Astrocyte of the cerebellum (primary cell): ENCODE results near the gene NXPH4.

Source experiments
- DNase-seq: peaks from one replicate; pipeline ENCODE4 v3.0.0-alpha.2; 2011; ENCODE audit warnings: low read depth
- H3K4me3 ChIP-seq: 2 replicates; pipeline ENCODE4 v1.5.1; 2011; ENCODE audit warnings: mild to moderate bottlenecking, low read depth, low read length, moderate library complexity
- in situ Hi-C: cut with HindIII; loops from 2 replicates; pipeline ENCODE4 v1.10.0; 2017; ENCODE audit warnings: low sequenced_read_pairs
- TF ChIP-seq, protein P1 (sequence below): IDR thresholded peaks from 2 replicates; pipeline ENCODE4 v1.5.1; 2012; ENCODE audit warnings: low read length, low read depth, moderate library complexity, mild to moderate bottlenecking; ENCODE audit errors: missing control alignments

NXPH4 gene

DNA sequence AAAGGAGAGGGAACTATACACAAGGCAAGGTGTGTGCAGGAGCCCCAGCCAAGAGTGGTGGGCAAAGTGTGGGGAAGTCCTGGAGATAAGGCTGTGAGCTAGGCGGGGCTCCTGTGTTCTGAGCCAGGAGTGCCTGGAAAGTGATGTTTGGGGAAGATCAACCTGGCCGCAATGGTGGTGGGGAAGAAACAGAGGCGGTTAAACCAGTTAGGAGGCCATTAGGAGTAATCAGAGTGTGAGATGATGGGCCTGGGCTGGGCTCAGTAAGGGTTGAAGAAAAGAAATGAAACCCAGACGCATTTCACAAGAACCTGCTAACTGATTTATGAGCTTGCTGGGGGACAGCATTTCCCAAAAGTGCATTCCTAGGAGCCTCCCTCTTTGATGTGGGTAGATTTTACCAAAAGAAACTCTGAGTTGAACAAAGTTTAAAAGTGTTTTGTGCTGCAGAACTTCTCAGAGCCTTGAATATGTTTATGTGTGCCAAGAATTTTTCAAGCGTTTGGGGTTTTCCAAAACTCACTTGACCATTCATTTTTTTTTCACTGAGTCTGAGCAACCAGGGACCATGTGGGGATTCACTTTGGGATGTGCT is 34.9 kb upstream of the NXPH4 start:
- in situ Hi-C loops, result loop anchor here (10.0 kb wide), 1 partner anchor 53 kb away; a partner anchor contains a TSS
- no peak overlapping the region for H3K4me3 ChIP-seq
- TF ChIP-seq, protein P1, sequence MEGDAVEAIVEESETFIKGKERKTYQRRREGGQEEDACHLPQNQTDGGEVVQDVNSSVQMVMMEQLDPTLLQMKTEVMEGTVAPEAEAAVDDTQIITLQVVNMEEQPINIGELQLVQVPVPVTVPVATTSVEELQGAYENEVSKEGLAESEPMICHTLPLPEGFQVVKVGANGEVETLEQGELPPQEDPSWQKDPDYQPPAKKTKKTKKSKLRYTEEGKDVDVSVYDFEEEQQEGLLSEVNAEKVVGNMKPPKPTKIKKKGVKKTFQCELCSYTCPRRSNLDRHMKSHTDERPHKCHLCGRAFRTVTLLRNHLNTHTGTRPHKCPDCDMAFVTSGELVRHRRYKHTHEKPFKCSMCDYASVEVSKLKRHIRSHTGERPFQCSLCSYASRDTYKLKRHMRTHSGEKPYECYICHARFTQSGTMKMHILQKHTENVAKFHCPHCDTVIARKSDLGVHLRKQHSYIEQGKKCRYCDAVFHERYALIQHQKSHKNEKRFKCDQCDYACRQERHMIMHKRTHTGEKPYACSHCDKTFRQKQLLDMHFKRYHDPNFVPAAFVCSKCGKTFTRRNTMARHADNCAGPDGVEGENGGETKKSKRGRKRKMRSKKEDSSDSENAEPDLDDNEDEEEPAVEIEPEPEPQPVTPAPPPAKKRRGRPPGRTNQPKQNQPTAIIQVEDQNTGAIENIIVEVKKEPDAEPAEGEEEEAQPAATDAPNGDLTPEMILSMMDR, result no peak
- DNase-seq, result no peak

DNA sequence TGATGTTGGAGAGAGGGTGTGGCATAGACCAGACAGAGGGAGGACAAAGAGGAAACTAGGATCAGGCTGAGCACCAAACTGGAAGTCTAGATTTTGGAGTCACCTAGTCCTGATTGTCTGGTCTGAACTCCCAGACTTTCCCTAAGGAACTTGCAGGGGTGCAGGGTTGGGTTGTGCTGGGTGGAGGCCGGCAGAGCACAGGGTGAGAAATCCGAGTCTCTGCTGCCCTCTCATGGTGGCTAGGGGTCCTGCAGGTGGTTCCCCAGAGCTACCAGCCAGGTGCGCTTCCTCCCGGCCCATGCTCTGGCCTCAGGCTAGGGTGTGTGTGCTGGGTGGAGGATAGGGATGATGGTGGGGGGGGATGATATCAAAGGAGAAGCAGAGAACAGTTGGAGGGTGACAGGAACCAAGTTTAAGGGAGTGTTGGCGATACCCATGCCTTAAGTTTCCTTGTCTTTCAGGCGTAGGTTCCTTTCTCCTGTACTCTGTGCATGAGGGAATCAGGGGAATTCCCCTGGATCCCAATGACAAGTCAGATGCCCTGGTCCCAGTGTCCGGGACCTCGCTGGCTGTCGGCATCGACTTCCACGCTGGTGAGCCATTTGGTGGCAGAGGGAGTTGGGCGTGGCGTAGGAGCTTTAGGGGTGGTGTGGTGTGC is 33.5 kb upstream of the NXPH4 start:
- DNase-seq, result peak; percentile 18
- TF ChIP-seq, protein P1, result peak; percentile 90
- no peak overlapping the region for H3K4me3 ChIP-seq
- in situ Hi-C loops, result loop anchor here (10.0 kb wide), 1 partner anchor 52 kb away; a partner anchor contains a TSS

DNA sequence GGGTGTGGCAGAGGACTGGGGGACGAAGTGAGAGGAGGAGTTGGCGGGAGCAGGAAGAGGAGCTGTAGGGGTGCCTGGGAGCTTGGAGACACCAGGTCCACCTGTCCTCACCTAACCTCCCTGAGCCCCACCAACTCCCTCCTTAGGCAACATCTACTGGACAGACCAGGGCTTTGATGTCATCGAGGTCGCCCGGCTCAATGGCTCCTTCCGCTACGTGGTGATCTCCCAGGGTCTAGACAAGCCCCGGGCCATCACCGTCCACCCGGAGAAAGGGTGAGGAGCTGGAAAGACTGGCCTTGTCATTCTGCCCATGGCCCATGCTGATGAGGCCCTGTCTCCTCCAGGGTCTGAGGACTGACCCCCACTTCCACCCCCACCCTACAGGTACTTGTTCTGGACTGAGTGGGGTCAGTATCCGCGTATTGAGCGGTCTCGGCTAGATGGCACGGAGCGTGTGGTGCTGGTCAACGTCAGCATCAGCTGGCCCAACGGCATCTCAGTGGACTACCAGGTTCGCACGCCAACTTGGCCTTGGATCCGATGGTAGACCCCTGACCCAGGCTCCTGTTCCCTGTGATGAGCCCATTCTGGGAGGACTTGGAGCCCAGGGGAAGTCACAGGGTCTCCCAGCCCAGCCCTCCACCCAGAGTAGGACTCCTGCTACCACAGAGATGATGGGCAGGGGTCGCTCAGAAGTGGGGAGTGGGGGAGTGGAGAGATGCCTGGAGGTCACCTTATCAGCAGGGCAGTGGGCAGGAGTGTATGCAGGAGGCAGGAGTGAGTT is 32.5 kb upstream of the NXPH4 start:
- TF ChIP-seq, protein P1, result no peak
- DNase-seq, result no peak
- in situ Hi-C loops, result loop anchor here (10.0 kb wide), 1 partner anchor 51 kb away; a partner anchor contains a TSS
- no peak overlapping the region for H3K4me3 ChIP-seq

DNA sequence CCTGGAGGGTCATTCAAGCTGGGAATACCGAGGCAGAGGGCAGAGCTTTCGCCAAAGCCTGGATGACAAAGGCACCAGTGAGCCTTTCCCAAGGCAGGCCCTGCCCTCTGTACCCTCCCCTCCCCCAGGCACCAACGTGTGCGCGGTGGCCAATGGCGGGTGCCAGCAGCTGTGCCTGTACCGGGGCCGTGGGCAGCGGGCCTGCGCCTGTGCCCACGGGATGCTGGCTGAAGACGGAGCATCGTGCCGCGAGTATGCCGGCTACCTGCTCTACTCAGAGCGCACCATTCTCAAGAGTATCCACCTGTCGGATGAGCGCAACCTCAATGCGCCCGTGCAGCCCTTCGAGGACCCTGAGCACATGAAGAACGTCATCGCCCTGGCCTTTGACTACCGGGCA is 31.2 kb upstream of the NXPH4 start:
- no peak for DNase-seq

GRCh38 chr12:57185906-57186508 is 30.6 kb upstream of the NXPH4 start:
- H3K4me3 ChIP-seq, result no peak overlapping the region
- in situ Hi-C loops, result loop anchor here (10.0 kb wide), 1 partner anchor 49 kb away; a partner anchor contains a TSS
- TF ChIP-seq, protein P1, result no peak

More for the DNA sequence above, 31.2 kb upstream of the NXPH4 start:
- in situ Hi-C loops, result loop anchor here (10.0 kb wide), 1 partner anchor 49 kb away; a partner anchor contains a TSS
- H3K4me3 ChIP-seq, result no peak overlapping the region
- TF ChIP-seq, protein P1, result no peak

GRCh38 chr12:57187222-57188089 is 29.1 kb upstream of the NXPH4 start:
- DNase-seq, result no peak
- H3K4me3 ChIP-seq, result no peak overlapping the region
- in situ Hi-C loops, result loop anchor here (10.0 kb wide), 1 partner anchor 47 kb away; a partner anchor contains a TSS
- TF ChIP-seq, protein P1, result no peak

More at GRCh38 chr12:57185906-57186508, 30.6 kb upstream of the NXPH4 start:
- DNase-seq, result no peak
